OCI-LY7 (cell line): ENCODE measurements around the gene HRH3. TPM values are rescaled to one million over a fixed set of nuclear protein-coding genes. Genes with fewer than 3 reads are reported as not detected.

ENCODE experiments used
- BruUV-seq: library from RNA; stranded (reverse); fragments of 400-500 nt; replicated peaks from 2 replicates; lab custom pipeline; 2021; lab: Mats Ljungman, UMichigan
- CTCF ChIA-PET: fragments of 300-600 bp; sonication (Branson Sonifier 250); formaldehyde crosslinking; loops from one replicate; lab custom pipeline; 2022; ENCODE audit warnings: antibody characterized with exemption; ENCODE audit not compliant: unreplicated experiment; lab: Charles Lee
- POLR2A ChIA-PET: fragments of 300-600 bp; sonication (Branson Sonifier 250); formaldehyde crosslinking; loops from one replicate; lab custom pipeline; 2022; ENCODE audit warnings: antibody characterized with exemption; lab: Charles Lee
- DNase-seq: peaks from one replicate; pipeline ENCODE4 v3.0.0-alpha.2; 2015; ENCODE audit warnings: low spot score
- H2AFZ ChIP-seq: fragments of 200-600 bp; sonication (generic), shearing (Covaris generic); 2 replicates; pipeline ENCODE4 v1.6.1; 2014; ENCODE audit warnings: mild to moderate bottlenecking, antibody characterized with exemption, low read length, moderate library complexity
- H3K27ac ChIP-seq: fragments of 200-600 bp; sonication (generic); 2 replicates; pipeline ENCODE4 v1.5.1; 2014; ENCODE audit warnings: mixed run types, low read depth, mild to moderate bottlenecking, moderate library complexity, low read length, inconsistent platforms; ENCODE audit not compliant: poor library complexity, severe bottlenecking
- H3K36me3 ChIP-seq: fragments of 200-600 bp; sonication (generic); 2 replicates; pipeline ENCODE4 v1.6.1; 2014; ENCODE audit warnings: mild to moderate bottlenecking, antibody characterized with exemption, low read length, moderate library complexity, mixed read lengths; ENCODE audit not compliant: insufficient read depth
- H3K4me1 ChIP-seq: fragments of 200-600 bp; sonication (generic); 2 replicates; pipeline ENCODE4 v1.5.1; 2014; ENCODE audit warnings: mild to moderate bottlenecking, low read length; ENCODE audit not compliant: insufficient read depth, poor library complexity, severe bottlenecking
- H3K4me2 ChIP-seq: fragments of 200-600 bp; sonication (generic); 2 replicates; pipeline ENCODE4 v1.6.1; 2014; ENCODE audit warnings: mild to moderate bottlenecking, low read length
- H3K4me3 ChIP-seq: fragments of 200-600 bp; sonication (generic); 2 replicates; pipeline ENCODE4 v1.5.1; 2014; ENCODE audit warnings: mild to moderate bottlenecking, low read depth, low read length; ENCODE audit not compliant: poor library complexity, severe bottlenecking
- H3K79me2 ChIP-seq: fragments of 200-600 bp; sonication (generic); 2 replicates; pipeline ENCODE4 v1.6.1; 2016; ENCODE audit warnings: low read depth, mild to moderate bottlenecking, low read length, moderate library complexity, mixed read lengths; ENCODE audit not compliant: insufficient read depth
- H3K9me2 ChIP-seq: fragments of 200-600 bp; sonication (generic); 2 replicates; pipeline ENCODE4 v1.6.1; 2016; ENCODE audit warnings: mild to moderate bottlenecking, low read length, mixed read lengths; ENCODE audit not compliant: insufficient read depth
- H3K9me3 ChIP-seq: fragments of 200-600 bp; sonication (generic); 2 replicates; pipeline ENCODE4 v1.6.1; 2014; ENCODE audit warnings: mild to moderate bottlenecking, mixed run types, low read length, mixed read lengths
- H4K20me1 ChIP-seq: fragments of 200-600 bp; sonication (generic); 2 replicates; pipeline ENCODE4 v1.6.1; 2014; ENCODE audit warnings: mild to moderate bottlenecking, antibody characterized with exemption, low read length, moderate library complexity, mixed read lengths; ENCODE audit not compliant: insufficient read depth
- CTCF ChIP-seq: fragments of 200-600 bp; sonication (generic); conservative IDR thresholded peaks from 2 replicates; pipeline ENCODE4 v1.5.1; 2014; ENCODE audit warnings: mild to moderate bottlenecking, antibody characterized with exemption, low read length, moderate library complexity, mixed read lengths
- EZH2phosphoT487 ChIP-seq: fragments of 200-600 bp; sonication (generic); IDR thresholded peaks from 2 replicates; pipeline ENCODE4 v1.6.1; 2018; ENCODE audit warnings: low read depth, borderline replicate concordance, mild to moderate bottlenecking, mixed run types, antibody characterized with exemption, low read length, moderate library complexity, mixed read lengths
- intact Hi-C: fragments of 100-400 bp; cut with micrococcal nuclease; formaldehyde crosslinking; loops from one replicate; pipeline ENCODE4 v1.10.0; 2022; ENCODE audit not compliant: unreplicated experiment
- total RNA-seq, 2 experiments: library from RNA; depleted of rRNA in 1 of 2; stranded (reverse); fragments of >200 nt in 1 of 2; shearing (Covaris generic) in 1 of 2; gene quantifications; 2 replicates each; pipeline ENCODE4 v1.2.3, GENCODE V29; 2014 to 2022

Gene HRH3
- total RNA-seq, 2 experiments from 2014 or later: not detected

- TF ChIP-seq EZH2phosphoT487 (no peak), CTCF (no peak)
- POLR2A ChIA-PET: no interaction called here
- Histone ChIP-seq H4K20me1 (no peaks in the 10 kb centered on the region; the same call in 1 of the 2 replicates), H3K36me3 (no peaks in the 10 kb centered on the region), H3K27ac (no peak overlapping the region), H3K4me1 (peaks cover 12% of the 10 kb centered on the region), H3K9me2 (no peaks in the 10 kb centered on the region), H3K9me3 (no peaks in the 10 kb centered on the region), H3K4me2 (no peak overlapping the region), H3K79me2 (no peaks in the 10 kb centered on the region), H2AFZ (no peak overlapping the region), H3K4me3 (no peak overlapping the region)
- DNase-seq: no peak
- intact Hi-C loops: no loop called here
- BruUV-seq: no TSS peak
- CTCF ChIA-PET: no interaction called here
Measured at GRCh38 chr20:62211769-62212288, 8.2 kb downstream of the HRH3 start.

- CTCF ChIA-PET: no interaction called here
Measured at GRCh38 chr20:62211216-62211615, 8.9 kb downstream of the HRH3 start.

More at GRCh38 chr20:62211216-62211615, 8.9 kb downstream of the HRH3 start:
- Histone ChIP-seq H3K36me3 (no peaks in the 10 kb centered on the region), H3K9me3 (no peaks in the 10 kb centered on the region), H3K9me2 (no peaks in the 10 kb centered on the region), H3K4me1 (peaks cover 8% of the 10 kb centered on the region), H3K79me2 (no peaks in the 10 kb centered on the region), H3K27ac (no peak overlapping the region), H4K20me1 (no peaks in the 10 kb centered on the region; the same call in 1 of the 2 replicates), H3K4me2 (no peak overlapping the region), H3K4me3 (no peak overlapping the region), H2AFZ (no peak overlapping the region)
- no peak for DNase-seq
- intact Hi-C loops: no loop called here
- TF ChIP-seq CTCF: no peak
- no peak for TF ChIP-seq EZH2phosphoT487
- POLR2A ChIA-PET: no interaction called here
- BruUV-seq: no TSS peak
